Stimulated activated CD8-positive, alpha-beta memory T cell treated with anti-CD3 and anti-CD28 coated beads, Interleukin-4, amount 100 ng/mL, for 48 hours (primary cell): ENCODE data around the gene MYOG.

Source experiments
- DNase-seq: peaks from one replicate; pipeline ENCODE4 v3.0.0-alpha.2; 2020

The MYOG gene

GRCh38 chr1:203090421-203091198, 4.8 kb upstream of the MYOG start:
- DNase-seq = no peak

DNA sequence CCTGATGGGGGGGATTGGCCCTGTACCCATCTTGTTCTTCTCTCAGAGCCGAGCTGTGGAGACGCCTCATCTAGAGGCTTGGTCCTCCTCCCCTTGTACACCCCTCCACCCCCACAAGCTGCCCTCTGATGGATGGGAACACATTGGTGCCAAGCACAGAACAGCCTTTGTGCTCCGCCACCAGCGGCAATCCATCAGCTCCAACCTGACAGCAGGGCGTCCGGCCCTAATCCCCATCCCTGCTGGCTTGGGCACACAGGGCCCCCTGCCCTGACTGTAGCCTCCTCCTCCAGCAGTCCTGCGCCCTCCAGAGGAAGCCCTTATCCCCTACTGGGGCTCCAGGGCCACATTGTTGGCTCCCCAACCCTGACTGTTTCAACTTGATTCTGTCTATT, 3.8 kb upstream of the MYOG start:
- DNase-seq = no peak

- DNase-seq = no peak
These were observed 3.3 kb upstream of the MYOG start for GRCh38 chr1:203089001-203089650.

GRCh38 chr1:203088441-203088840, 2.6 kb upstream of the MYOG start:
- no peak for DNase-seq

- no peak for DNase-seq
These were observed 1.4 kb upstream of the MYOG start for GRCh38 chr1:203086992-203087763.

DNA sequence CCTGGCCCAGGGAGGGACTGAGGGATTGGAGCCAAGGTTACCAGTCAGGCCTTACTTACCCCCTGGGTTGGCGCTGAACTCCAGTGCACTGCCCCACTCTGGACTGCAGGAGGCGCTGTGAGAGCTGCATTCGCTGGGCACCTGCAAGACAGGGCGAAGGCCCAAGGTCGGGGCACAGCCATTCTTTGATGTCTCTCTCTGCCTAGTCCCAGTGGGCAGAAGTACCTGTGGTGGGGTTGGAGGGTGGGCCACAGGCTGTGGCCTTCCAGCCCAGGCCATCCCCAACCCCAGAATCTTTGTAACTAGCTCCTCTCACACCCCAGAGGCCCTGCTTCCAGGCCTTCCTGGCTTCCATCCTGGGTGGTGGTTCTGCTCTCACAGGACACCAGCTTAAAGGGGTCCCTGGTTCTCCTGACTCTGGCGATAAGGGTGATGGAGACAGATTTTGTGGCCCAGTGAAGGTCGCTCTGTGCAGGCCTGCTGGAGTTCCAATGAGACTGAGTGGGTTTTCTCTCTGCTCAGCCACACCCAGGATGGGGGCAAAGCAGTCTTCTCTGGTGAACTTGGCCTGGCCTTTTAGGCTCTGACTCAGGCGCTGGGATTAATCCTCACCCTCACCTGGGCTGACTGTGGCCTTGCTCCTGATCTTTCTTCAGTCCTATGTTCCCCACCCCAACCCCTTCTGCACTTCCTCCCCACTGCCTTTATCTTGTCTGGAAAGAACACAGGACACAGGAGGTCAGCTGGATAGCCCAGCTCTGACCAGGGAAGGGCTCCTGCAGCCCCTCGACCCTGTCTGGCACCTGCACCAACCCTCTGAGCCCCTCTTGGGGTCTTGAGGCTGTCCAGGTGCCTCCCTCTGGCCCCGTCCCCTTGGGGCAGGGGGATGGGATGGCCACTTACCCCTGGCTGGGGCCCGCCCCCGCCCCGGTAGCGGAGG, 954 bp downstream of the MYOG start:
- peak; percentile 75 for DNase-seq

DNA sequence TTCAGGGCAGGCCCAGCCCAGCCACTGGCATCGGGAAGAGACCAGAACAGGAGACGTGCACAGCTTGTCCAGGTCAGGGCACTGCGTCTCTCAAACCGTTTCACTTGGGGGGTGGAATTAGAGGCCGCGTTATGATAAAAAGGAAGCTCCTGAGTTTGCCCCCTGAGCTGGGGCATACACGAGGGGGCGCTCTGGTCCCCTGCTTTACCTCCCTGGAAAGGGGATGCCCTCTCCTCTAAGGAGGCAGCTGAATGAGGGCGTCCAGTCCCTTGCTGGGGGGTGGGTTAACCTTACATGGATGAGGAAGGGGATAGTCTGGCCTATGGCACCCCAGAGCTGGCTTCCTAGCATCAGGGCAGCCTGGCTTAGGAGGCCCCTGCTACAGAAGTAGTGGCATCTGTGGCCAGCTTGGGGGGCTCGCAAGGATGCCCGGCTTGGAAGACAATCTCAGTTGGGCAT, 2.3 kb downstream of the MYOG start:
- no peak for DNase-seq

DNA sequence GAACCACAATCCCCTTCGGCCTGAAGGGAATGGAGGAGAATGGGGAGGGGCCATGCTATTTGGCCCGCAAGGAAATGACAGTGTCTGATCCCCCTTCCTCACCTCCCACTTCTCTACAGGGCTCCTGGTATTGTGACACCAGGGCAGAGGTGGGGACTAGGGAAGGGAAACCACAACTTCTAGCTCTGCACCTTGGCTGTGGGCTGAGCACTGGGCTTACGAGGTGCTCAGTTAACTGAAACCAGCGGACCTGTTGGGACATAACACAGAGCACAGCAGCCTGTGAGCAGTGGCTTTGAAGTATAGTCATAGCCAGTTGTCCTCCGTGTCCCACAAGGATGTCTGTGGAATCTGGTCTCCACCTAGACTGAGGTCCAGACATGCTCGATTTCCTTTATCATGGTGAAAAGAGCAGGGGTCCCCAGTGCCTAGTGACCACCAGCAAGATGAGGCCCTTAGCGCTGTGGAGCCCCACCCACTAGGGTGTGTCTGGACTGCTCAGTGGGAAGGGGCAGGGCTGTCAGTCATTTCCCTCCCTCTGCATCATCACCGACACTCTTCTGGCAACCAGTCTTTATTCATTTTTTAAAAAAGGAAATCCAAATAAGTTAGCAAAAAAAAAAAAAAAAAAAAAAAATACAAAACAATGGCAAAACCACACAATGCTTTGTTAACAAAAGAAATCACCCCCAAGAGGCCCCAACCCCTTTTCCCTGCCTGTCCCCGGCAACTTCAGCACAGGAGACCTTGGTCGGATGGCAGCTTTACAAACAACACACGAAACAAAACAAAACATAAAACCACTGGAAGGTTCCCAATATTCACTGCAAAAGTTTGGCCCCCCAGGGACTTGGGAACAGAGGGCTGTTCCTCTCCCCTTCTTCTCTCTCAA, 3.0 kb downstream of the MYOG start:
- DNase-seq = peak; percentile 11

DNA sequence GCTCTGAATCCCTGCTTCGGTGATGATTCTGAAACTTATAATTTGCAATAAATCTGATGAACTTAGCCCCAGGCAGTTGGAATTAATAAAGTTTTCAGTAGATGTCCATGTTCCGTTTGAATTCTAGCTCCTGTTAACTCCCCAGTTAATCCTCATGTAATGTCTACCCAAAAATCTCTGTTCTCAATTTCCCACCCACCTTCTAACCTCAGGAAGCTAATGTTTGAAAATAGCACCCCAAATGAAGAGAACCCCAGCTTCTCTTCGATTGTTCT, 3.6 kb downstream of the MYOG start:
- DNase-seq = no peak

DNA sequence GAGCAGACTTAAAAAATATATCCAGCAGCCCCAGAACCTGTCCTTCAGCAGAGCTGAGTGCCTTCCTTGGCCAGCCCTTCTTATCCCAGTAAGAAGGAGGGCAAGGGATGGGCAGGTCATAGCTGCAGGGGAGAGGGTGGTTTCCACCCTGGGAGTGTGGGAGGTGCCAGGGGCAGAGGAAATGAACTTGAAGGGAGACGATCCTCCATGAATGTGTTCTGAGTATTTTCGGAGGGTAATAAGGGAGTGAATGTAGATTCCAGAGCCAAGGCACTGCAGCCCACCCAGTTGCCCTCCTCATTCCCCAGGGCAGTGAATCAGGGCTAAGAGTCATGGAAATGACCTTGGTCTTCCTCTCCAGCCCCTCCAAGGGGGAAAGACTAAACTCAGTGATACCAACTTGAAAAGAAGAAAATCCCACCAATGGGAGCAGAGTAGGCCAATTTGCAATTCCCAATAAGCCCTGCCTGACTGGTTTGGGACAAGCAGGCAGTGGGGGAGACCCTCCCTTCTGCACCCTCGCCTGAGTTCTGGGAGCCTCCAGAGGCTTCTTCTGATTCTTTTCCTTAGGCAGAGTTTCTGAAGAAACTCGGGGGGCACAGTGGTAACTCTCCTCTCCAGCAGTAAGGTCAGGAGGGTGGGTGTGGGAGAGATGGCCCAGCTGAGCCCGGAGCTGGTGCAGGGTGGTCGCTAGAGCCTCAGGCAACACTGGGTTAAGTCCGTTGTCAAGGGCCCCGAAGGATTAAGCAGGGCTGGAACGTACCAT, 4.2 kb downstream of the MYOG start:
- no peak for DNase-seq

GRCh38 chr1:203080456-203080855, 5.4 kb downstream of the MYOG start:
- DNase-seq = no peak

DNA sequence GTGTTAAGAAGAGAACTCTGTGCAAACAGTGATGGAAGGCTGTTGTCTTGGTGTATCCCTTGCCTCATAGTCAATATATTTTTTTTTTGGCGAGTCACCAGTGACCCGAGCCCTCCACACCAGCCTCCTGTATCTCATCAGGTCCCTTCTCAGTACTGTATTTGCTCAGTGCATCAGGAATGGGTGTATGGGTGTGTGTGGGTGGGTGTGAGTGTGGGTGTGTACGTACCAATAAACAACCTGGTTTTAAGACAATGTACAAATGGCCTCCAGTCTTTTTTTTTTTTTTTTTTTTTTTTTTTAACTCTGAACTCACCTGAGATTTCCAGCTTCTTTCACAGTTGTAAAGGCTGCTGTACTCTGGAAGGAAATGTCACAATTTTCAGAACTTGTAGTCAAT, 7.3 kb downstream of the MYOG start:
- DNase-seq = no peak

GRCh38 chr1:203077956-203078355, 7.9 kb downstream of the MYOG start:
- DNase-seq = no peak

GRCh38 chr1:203077367-203077766, 8.4 kb downstream of the MYOG start:
- no peak for DNase-seq

DNA sequence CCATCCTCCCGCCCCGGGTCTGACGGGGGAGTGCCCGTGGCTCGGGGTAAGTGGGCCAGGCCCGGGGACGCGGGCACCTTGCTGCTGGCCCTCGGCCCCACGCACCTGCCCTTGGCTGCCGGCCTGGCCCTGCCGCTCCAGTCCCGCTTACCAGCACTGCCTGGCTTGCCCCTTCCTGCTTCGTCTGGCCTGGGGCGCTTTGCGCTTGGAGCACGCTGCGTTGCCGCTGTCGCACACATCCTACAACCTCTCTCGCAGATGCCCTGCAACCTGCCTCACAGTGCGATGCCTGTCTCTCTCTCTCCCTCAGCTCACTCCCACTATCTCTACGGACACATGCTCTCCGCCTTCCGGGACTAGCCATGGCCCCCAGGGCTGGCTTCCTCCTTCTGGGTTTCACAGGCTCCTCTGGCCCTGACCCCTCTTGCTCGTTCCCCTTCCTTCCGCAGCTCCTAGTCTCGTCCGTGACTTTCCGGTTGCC, 9.7 kb downstream of the MYOG start:
- DNase-seq = no peak

DNA sequence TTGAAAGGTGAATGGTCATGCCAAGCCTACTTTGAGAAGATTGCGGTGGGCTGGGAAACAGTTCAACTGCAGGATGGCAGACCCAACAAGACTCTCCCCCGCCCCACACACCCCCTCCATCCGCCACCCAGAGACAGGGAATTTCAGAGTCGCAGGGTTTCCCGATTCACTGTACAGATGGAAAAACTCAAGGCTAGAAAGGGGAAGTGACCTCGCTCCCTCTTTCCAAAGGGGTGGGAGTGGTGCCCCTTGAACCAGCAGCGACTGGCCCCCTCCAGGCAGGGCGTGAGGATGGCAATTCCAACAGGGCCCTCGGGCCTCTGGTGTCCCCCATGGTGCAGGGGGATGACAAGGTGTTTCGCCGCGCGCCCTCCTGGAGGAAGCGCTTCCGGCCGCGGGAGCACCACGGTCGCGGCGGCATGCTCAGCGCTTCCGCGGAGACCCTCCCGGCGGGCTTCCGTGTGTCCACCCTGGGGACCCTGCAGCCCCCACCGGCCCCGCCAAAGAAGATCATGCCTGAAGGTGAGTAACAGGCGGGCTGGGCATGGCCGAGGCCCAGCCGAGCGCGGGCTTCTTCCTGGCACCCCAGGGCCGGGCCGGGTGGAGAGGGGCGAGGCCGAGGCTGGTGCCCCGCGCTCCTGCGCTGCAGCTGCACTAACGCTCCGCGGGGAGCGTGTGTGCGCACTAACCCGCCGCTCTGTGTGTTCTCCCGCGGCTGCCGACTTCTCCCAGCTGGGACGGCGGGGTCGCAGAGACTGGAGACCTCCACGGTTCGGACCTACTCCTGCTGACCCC, 10.4 kb downstream of the MYOG start:
- no peak for DNase-seq

DNA sequence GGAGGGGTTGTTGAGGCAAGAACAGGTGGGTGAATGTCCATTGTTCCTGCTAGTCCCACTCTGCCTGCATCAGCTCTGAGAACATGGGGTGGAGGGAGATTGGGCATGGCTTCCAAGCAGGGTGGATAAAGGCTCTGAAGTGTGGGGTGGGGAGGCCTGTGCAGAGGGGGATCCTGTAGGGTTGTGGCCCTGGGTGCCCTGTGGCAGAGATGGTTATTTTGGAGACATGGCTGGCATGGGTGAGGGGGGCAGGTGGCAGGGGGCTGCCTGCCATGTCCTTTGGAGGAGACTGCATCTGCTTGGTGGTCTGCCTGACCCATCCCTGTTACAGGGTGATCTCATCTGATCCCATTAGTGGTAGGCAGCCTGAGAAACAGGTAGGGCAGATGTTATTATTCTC, 11.2 kb downstream of the MYOG start:
- no peak for DNase-seq

DNA sequence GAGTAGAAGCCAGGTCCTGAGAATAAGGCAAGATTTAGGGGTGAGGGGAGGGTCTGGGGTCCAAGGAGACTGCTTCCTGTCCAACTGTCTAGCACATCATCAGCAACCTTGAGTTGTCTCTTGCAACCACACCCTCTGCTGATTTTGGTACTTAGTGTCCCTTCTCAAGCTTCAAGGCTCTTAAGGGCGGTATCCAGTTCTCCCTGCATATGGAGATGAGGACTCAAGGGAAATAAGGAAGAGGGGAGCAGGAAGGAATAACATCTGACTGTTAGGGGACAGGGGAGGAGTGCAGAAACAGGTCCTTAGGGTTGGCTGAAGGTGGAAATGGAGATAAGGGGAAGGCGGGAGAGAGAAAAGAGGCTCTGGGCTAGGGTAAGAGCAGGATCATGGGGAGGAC, 12.3 kb downstream of the MYOG start:
- no peak for DNase-seq

DNA sequence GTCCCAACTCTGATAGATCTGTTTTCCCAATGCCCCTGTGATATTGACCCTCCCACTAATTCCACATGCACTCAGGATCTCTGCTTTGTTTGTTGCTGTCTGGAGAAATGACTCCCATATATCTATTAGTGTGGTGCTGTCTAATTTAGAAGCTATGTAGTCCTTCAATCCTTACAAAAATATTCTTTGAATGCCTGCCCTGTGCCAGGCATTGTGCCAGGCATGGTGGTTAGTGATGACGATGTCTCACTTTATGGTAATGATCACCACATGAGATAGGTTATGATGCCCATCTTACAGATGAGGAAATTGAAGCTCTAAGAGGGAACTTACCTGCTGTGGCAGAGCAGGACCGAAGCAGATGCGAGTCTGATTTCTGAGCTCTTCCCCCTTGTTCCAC, 12.9 kb downstream of the MYOG start:
- no peak for DNase-seq

GRCh38 chr1:203072002-203072602, 13.7 kb downstream of the MYOG start:
- DNase-seq = no peak
